GM12872 (cell line): ENCODE data around the gene LAMB1.

Source experiments
- CTCF ChIP-seq: IDR thresholded peaks from 3 replicates; pipeline ENCODE4 v1.5.1; 2011; ENCODE audit warnings: low read depth, mild to moderate bottlenecking, low read length, moderate library complexity; ENCODE audit not compliant: insufficient read depth

The LAMB1 gene

GRCh38 chr7:108044345-108044744 lies 41.4 kb upstream of the LAMB1 start:
- TF ChIP-seq CTCF = no peak

- TF ChIP-seq CTCF = no peak
These were observed 36.0 kb upstream of the LAMB1 start for GRCh38 chr7:108038986-108039385.

GRCh38 chr7:108037741-108038140 lies 34.8 kb upstream of the LAMB1 start:
- no peak for TF ChIP-seq CTCF

GRCh38 chr7:108037140-108037539 lies 34.2 kb upstream of the LAMB1 start:
- no peak for TF ChIP-seq CTCF

- no peak for TF ChIP-seq CTCF
These were observed 31.6 kb upstream of the LAMB1 start for GRCh38 chr7:108034586-108034985.

GRCh38 chr7:108033776-108034497 lies 31.0 kb upstream of the LAMB1 start:
- no peak for TF ChIP-seq CTCF

- TF ChIP-seq CTCF = no peak
These were observed 27.6 kb upstream of the LAMB1 start for GRCh38 chr7:108030516-108030915.
